ENCODE results near the gene LPIN2.
"Not testable (repeated sequence)": the region's sequence is repeated elsewhere in the genome, so short reads cannot be mapped to it uniquely, and the experiment has no call there.

The LPIN2 gene

DNA sequence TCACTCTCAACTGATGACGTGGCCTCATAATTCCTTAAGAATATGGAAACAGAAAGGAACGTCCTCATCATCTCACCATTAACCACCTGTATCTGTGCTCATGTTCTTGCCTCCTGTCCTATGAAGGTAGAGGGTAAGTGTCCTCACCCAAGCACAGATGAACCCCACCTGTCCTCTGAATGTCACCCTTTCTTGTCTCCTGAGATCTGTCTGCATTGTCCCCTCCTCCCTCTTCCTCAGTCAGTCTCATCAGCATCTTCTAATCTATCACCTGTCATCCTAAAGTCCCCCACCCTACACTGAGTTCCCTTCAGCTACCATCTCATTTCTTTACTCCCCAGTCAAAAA, 39.4 kb upstream of the LPIN2 start:
- TF ChIP-seq, protein P1, sequence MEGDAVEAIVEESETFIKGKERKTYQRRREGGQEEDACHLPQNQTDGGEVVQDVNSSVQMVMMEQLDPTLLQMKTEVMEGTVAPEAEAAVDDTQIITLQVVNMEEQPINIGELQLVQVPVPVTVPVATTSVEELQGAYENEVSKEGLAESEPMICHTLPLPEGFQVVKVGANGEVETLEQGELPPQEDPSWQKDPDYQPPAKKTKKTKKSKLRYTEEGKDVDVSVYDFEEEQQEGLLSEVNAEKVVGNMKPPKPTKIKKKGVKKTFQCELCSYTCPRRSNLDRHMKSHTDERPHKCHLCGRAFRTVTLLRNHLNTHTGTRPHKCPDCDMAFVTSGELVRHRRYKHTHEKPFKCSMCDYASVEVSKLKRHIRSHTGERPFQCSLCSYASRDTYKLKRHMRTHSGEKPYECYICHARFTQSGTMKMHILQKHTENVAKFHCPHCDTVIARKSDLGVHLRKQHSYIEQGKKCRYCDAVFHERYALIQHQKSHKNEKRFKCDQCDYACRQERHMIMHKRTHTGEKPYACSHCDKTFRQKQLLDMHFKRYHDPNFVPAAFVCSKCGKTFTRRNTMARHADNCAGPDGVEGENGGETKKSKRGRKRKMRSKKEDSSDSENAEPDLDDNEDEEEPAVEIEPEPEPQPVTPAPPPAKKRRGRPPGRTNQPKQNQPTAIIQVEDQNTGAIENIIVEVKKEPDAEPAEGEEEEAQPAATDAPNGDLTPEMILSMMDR (IDR thresholded peaks at IDR 0.05; ENCODE audit: insufficient read depth, low read depth, low read length, missing control alignments), result no peak
- no peak overlapping the region for H3K4me3 ChIP-seq (ENCODE audit: low read depth, low read length)
- DNase-seq (ENCODE audit: low read depth), result no peak

DNA sequence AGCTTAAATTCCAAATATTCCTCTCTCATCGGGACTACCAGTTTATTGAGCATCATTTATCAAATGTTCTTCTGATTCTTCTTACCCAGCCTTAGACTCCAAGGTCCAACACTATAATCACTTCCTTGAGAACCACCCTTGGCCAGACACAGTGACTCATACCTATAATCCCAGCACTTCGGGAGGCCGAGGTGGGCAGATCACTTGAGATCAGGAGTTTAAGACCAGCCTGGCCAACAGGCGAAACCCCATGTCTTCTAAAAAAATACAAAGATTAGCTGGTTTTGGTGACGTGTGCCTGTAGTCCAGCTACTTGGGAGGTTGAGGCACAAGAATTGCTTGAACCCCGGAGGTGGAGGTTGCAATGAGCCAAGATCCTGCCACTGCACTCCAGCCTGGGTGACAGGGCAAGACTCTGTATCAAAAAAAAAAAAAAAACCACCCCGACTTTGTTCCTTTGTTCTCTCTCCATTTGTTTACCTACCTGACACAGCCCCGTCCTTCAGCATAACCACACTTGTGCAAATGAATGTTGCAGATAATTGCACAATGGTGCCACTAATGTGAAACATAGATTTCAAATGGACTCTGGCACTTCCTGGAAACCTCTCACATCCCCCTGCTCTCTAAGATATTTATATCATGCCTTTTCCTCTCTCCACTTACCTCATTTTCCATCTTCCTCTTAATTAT, 38.9 kb upstream of the LPIN2 start:
- TF ChIP-seq, protein P1 (IDR thresholded peaks at IDR 0.05; ENCODE audit: insufficient read depth, low read depth, low read length, missing control alignments), result no peak
- no peak for DNase-seq (ENCODE audit: low read depth)
- no peak overlapping the region for H3K4me3 ChIP-seq (ENCODE audit: low read depth, low read length)

DNA sequence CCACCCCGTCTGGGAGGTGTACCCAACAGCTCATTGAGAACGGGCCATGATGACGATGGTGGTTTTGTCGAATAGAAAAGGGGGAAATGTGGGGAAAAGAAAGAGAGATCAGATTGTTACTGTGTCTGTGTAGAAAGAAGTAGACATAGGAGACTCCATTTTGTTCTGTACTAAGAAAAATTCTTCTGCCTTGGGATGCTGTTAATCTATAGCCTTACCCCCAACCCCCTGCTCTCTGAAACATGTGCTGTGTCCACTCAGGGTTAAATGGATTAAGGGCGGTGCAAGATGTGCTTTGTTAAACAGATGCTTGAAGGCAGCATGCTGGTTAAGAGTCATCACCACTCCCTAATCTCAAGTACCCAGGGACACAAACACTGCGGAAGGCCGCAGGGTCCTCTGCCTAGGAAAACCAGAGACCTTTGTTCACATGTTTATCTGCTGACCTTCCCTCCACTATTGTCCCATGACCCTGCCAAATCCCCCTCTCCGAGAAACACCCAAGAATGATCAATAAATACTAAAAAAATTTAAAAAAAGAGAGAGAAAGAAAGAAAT, 37.0 kb upstream of the LPIN2 start:
- not testable (repeated sequence) for H3K4me3 ChIP-seq (ENCODE audit: low read depth, low read length)

DNA sequence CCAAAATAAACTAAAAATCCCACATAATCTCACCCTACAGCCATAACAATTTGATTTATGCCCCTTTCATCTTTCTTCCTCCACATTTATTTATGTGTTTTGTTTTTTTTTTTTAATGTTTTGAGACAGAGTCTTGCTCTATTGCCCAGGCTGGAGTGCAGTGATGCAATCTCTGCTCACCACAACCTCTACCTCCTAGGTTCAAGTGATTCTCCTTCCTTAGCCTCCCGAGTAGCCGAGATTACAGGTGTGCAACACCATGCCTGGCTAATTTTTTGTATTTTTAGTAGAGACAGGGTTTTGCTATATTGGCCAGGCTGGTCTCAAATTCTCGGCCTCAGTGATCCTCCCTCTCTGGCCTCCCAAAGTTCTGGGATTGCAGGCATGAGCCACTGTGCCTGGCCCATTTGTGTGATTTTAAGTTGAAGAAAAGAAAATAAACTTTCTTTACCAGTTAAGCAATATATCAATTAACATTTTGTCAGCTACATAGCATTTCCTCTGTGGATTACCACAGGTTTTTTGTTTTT, 35.9 kb upstream of the LPIN2 start:
- no peak overlapping the region for H3K4me3 ChIP-seq (ENCODE audit: low read depth, low read length)
- DNase-seq (ENCODE audit: low read depth), result no peak
- TF ChIP-seq, protein P1 (IDR thresholded peaks at IDR 0.05; ENCODE audit: insufficient read depth, low read depth, low read length, missing control alignments), result no peak

More for the DNA sequence above, 37.0 kb upstream of the LPIN2 start:
- DNase-seq (ENCODE audit: low read depth), result not testable (repeated sequence)

DNA sequence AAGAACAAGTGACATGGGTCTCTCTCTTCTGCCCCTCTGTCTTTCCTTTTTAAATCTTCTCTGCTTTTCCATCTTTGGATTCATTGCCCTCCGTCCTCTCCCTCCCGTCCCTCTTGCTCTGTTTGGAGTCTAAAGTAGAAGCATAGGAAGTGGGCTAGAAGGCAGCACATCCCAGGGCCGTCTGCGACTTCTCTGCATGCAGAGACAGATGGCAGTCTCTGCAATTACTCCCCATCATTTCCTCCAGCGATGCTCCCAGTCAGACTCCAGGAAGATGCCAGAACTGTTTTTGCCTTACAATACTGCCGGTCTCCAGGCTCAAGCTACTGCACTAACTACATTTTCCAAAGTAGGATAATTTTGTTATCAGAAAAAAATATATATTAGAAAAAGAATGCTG, 35.2 kb upstream of the LPIN2 start:
- TF ChIP-seq, protein P1 (IDR thresholded peaks at IDR 0.05; ENCODE audit: insufficient read depth, low read depth, low read length, missing control alignments), result no peak
- no peak overlapping the region for H3K4me3 ChIP-seq (ENCODE audit: low read depth, low read length)
- no peak for DNase-seq (ENCODE audit: low read depth)

DNA sequence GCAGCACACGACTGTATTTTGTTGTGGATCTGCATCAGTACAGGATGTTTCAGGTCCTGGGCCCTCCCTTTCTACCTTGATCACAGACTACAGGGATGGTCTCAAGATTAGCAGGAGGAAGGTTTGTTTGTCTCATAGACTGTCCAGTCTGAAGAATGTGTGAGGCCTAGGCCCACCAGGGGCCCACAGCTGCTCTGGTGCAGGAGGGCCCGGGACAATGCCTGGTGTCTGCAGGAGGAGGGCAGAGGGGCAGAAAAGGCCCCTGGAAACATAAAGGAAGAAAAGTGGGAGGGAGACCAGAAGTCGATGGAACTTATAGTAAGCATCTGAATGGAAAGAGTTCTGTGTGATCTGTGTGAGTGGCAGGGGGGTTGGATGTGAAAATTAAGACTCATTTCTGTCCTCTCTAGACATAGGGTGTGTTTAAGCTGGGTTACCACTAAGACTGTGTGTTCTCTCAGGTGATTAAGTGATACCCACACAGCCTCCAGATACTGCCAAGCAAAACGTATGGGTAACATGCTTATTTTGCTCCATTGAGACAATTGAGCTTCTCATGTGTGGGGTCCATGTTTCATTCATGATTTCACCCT, 33.4 kb upstream of the LPIN2 start:
- peak; percentile 44 for DNase-seq (ENCODE audit: low read depth)
- no peak overlapping the region for H3K4me3 ChIP-seq (ENCODE audit: low read depth, low read length)
- TF ChIP-seq, protein P1 (IDR thresholded peaks at IDR 0.05; ENCODE audit: insufficient read depth, low read depth, low read length, missing control alignments), result no peak

DNA sequence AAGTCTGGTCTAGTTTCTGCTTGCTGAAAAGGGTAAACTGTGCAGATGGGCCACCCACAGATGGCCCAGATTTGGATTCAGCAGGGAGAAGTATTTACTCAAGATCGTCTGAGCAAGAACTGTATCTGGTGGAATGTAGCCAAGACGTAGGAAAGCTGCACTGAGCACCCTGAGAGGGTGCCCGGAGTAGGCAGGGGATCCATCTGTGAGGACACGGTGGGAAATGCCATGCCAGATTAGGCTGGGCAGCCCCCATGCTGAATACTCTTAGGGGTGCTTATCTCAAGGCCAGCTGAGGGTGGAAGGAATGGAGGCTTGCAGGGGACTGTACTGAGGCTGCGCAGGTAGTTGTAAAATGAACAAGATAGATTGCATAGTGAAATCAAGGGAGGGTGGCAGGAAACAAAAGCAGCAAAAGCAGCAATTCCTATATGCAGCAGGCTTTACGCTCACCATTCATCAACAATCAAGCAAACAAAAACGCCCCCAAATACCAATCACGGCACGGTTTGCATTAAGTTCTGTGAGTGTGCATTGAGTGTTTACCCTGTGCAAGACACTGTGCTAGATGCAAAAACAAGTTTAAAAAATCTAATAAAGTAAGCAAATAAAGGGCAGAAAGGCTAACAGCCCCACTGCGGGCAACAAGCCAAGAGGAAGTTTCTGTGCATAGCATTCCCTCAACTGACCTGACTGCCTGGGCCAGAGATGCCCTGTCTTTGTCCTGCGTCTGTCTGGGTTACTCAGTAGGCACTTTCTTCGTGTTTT, 32.2 kb upstream of the LPIN2 start:
- TF ChIP-seq, protein P1 (IDR thresholded peaks at IDR 0.05; ENCODE audit: insufficient read depth, low read depth, low read length, missing control alignments), result no peak
- DNase-seq (ENCODE audit: low read depth), result no peak
- H3K4me3 ChIP-seq (ENCODE audit: low read depth, low read length), result no peak overlapping the region
